Bronchial epithelial cell (primary cell): ENCODE results near the gene RBM6. TPM values are rescaled to one million over a fixed set of nuclear protein-coding genes. Genes with fewer than 3 reads are reported as not detected.

Source experiments
- DNase-seq: peaks from one replicate; pipeline ENCODE4 v3.0.0-alpha.2; 2010; ENCODE audit warnings: low read depth
- FAIRE-seq: peaks from 2 replicates; lab custom pipeline; 2011; peaks lifted over from hg19 to GRCh38; lab: Jason Lieb, UNC
- H3K27me3 ChIP-seq: 2 replicates; pipeline ENCODE4 v1.5.1; 2011; ENCODE audit warnings: low read length; ENCODE audit not compliant: control insufficient read depth, insufficient read depth
- H3K36me3 ChIP-seq: 2 replicates; pipeline ENCODE4 v1.5.1; 2011; ENCODE audit warnings: low read length; ENCODE audit not compliant: control insufficient read depth, insufficient read depth
- H3K4me3 ChIP-seq: 2 replicates; pipeline ENCODE4 v1.5.1; 2011; ENCODE audit warnings: mild to moderate bottlenecking, low read depth, low read length, control low read depth
- CTCF ChIP-seq: IDR thresholded peaks from 2 replicates; pipeline ENCODE4 v1.5.1; 2011; ENCODE audit warnings: mild to moderate bottlenecking, moderate library complexity, low read length, control low read depth, inconsistent platforms; ENCODE audit not compliant: insufficient read depth, severe bottlenecking
- total RNA-seq: library from RNA; depleted of rRNA; stranded (reverse); fragments of >200 nt; gene quantifications from 2 replicates; pipeline ENCODE4 v1.2.1, GENCODE V29; 2014

The RBM6 gene
- total RNA-seq, 1 donor from 2014 or later = 35.5 TPM

- Histone ChIP-seq H3K36me3 (peaks cover 6% of the 10 kb centered on the region), H3K27me3 (no peaks in the 10 kb centered on the region), H3K4me3 (no peak overlapping the region)
- TF ChIP-seq CTCF = no peak
- FAIRE-seq = no peak
- DNase-seq = no peak
Measured at GRCh38 chr3:50001511-50001910, 61.6 kb downstream of the RBM6 start.

- Histone ChIP-seq H3K36me3 (peaks cover 8% of the 10 kb centered on the region), H3K27me3 (no peaks in the 10 kb centered on the region), H3K4me3 (no peak overlapping the region)
- TF ChIP-seq CTCF = no peak
- FAIRE-seq (no peak), DNase-seq (no peak)
Measured at GRCh38 chr3:50003216-50003615, 63.3 kb downstream of the RBM6 start.

- DNase-seq = no peak
- peaks cover 8% of the 10 kb centered on the region for H3K36me3 ChIP-seq
- H3K4me3 ChIP-seq = no peak overlapping the region
- no peak for FAIRE-seq
- no peaks in the 10 kb centered on the region for H3K27me3 ChIP-seq
- TF ChIP-seq CTCF = no peak
Measured at GRCh38 chr3:50003824-50004223, 63.9 kb downstream of the RBM6 start.

- peaks cover 3% of the 10 kb centered on the region for H3K36me3 ChIP-seq
- no peaks in the 10 kb centered on the region for H3K27me3 ChIP-seq
- FAIRE-seq (no peak), DNase-seq (peak; percentile 60)
- no peak for TF ChIP-seq CTCF
- no peak overlapping the region for H3K4me3 ChIP-seq
Measured at GRCh38 chr3:50008931-50009330, 69.0 kb downstream of the RBM6 start.

GRCh38 chr3:50010959-50011358 is 71.0 kb downstream of the RBM6 start:
- peaks cover 3% of the 10 kb centered on the region for H3K36me3 ChIP-seq
- no peak overlapping the region for H3K4me3 ChIP-seq
- H3K27me3 ChIP-seq = no peaks in the 10 kb centered on the region
- peak; percentile 52 for DNase-seq
- TF ChIP-seq CTCF = no peak
- FAIRE-seq = no peak

GRCh38 chr3:50015918-50016317 is 76.0 kb downstream of the RBM6 start:
- TF ChIP-seq CTCF = no peak
- DNase-seq = no peak
- Histone ChIP-seq H3K4me3 (no peak overlapping the region), H3K27me3 (no peaks in the 10 kb centered on the region), H3K36me3 (peaks cover 1% of the 10 kb centered on the region)
- FAIRE-seq = no peak
